GM12878 (cell line): ENCODE measurements around the gene SUMF1. TPM values are rescaled to one million over a fixed set of nuclear protein-coding genes. Genes with fewer than 3 reads are reported as not detected.

Experiments
- ATAC-seq: fragments of 200-7000 bp; cut with Tn5 transposase; 3 replicates; pipeline ENCODE4 v1.9.1; 2020; ENCODE audit warnings: mild to moderate bottlenecking, moderate library complexity
- BruUV-seq: library from RNA; stranded (reverse); fragments of 400-500 nt; replicated peaks from 2 replicates; lab custom pipeline; 2021; lab: Mats Ljungman, UMichigan
- CTCF ChIA-PET: fragments of 300-600 bp; sonication (Branson Sonifier 250); formaldehyde crosslinking; extraction: SDS; loops from one replicate; lab custom pipeline; 2021; ENCODE audit warnings: inconsistent platforms; lab: Yijun Ruan, JAX
- POLR2A ChIA-PET: fragments of 350-600 bp; formaldehyde crosslinking; extraction: SDS; loops from one replicate; lab custom pipeline; 2021; ENCODE audit warnings: inconsistent platforms; lab: Charles Lee
- RAD21 ChIA-PET: fragments of 300-600 bp; sonication (Branson Sonifier 250); formaldehyde crosslinking; loops from one replicate; lab custom pipeline; 2023; ENCODE audit warnings: antibody characterized with exemption; ENCODE audit not compliant: unreplicated experiment; lab: Charles Lee
- SMC1A ChIA-PET: fragments of 300-600 bp; sonication (Branson Sonifier 250); formaldehyde crosslinking; loops from one replicate; lab custom pipeline; 2023; ENCODE audit not compliant: unreplicated experiment, uncharacterized antibody; lab: Charles Lee
- DNase-seq: peaks from one replicate; pipeline ENCODE4 v3.0.0-alpha.2; 2011; ENCODE audit warnings: low read depth, low spot score
- FAIRE-seq: peaks from 3 replicates; lab custom pipeline; 2011; peaks lifted over from hg19 to GRCh38; lab: Jason Lieb, UNC
- H2AFZ ChIP-seq: 2 replicates; pipeline ENCODE4 v1.6.0; 2011; ENCODE audit warnings: low read depth, low read length, control low read depth; ENCODE audit not compliant: control insufficient read depth
- H3K27ac ChIP-seq: 2 replicates; pipeline ENCODE4 v1.5.1; 2011; ENCODE audit warnings: control low read depth; ENCODE audit not compliant: control insufficient read depth, insufficient read depth
- H3K27me3 ChIP-seq, 2 experiments: replicated peaks in 1 of 2; 2 replicates each; pipeline versions ENCODE4 v1.6.0 to v1.6.1; 2011; ENCODE audit warnings: low read length in 1 of 2; ENCODE audit not compliant: control insufficient read depth in 2 of 2, insufficient read depth in 2 of 2
- H3K36me3 ChIP-seq, 2 experiments: 2 replicates each; pipeline ENCODE4 v1.5.1; 2011; ENCODE audit warnings: low read length in 1 of 2; ENCODE audit not compliant: control insufficient read depth in 2 of 2, insufficient read depth in 2 of 2
- H3K4me1 ChIP-seq: 2 replicates; pipeline ENCODE4 v1.6.1; 2011; ENCODE audit warnings: mild to moderate bottlenecking, low read length, moderate library complexity, mixed read lengths; ENCODE audit not compliant: control insufficient read depth, insufficient read depth
- H3K4me2 ChIP-seq: 2 replicates; pipeline ENCODE4 v1.6.0; 2011; ENCODE audit warnings: control low read depth; ENCODE audit not compliant: control insufficient read depth, insufficient read depth
- H3K4me3 ChIP-seq: fragments of 200-600 bp; sonication (generic); 2 replicates; pipeline ENCODE4 v1.5.1; 2016
- H3K79me2 ChIP-seq: 2 replicates; pipeline ENCODE4 v1.6.0; 2011; ENCODE audit warnings: low read length; ENCODE audit not compliant: control insufficient read depth, insufficient read depth
- H3K9ac ChIP-seq: 2 replicates; pipeline ENCODE4 v1.8.0; 2011; ENCODE audit warnings: low read length, control low read depth, mixed read lengths; ENCODE audit not compliant: control insufficient read depth, insufficient read depth
- H3K9me3 ChIP-seq: replicated peaks from 3 replicates; pipeline ENCODE4 v1.5.1; 2011; ENCODE audit warnings: mild to moderate bottlenecking, low read length; ENCODE audit not compliant: control insufficient read depth, insufficient read depth
- H4K20me1 ChIP-seq: 2 replicates; pipeline ENCODE4 v1.6.0; 2011; ENCODE audit not compliant: control insufficient read depth, insufficient read depth
- BACH1 ChIP-seq: fragments of 450-650 bp; IDR thresholded peaks from 2 replicates; pipeline ENCODE4 v1.6.1; 2017; ENCODE audit warnings: mild to moderate bottlenecking, borderline replicate concordance
- FOS ChIP-seq: IDR thresholded peaks from 3 replicates; pipeline ENCODE4 v1.6.1; 2011; ENCODE audit warnings: borderline replicate concordance; ENCODE audit not compliant: insufficient read length; ENCODE audit errors: extremely low read depth
- MEF2A ChIP-seq: IDR thresholded peaks from 2 replicates; pipeline ENCODE4 v1.6.1; 2011; ENCODE audit warnings: low read depth, mild to moderate bottlenecking, low read length, moderate library complexity; ENCODE audit not compliant: insufficient read depth
- NKRF ChIP-seq: fragments of 450-650 bp; conservative IDR thresholded peaks from 2 replicates; pipeline ENCODE4 v1.6.1; 2017; ENCODE audit warnings: mild to moderate bottlenecking, moderate library complexity
- POLR2AphosphoS5 ChIP-seq: IDR thresholded peaks from 2 replicates; pipeline ENCODE4 v1.6.1; 2011; ENCODE audit warnings: mild to moderate bottlenecking, low read length, inconsistent platforms
- WGBS: methylation state at CpG from one replicate; pipeline ENCODE4 v1.1.6; 2016; ENCODE audit warnings: low lambda C conversion rate; ENCODE audit not compliant: insufficient replicate concordance, insufficient coverage; ENCODE audit errors: missing lambda C conversion rate; 5-methylcytosine and 5-hydroxymethylcytosine counted together
- in situ Hi-C: fragments of 300-500 bp; cut with MboI; formaldehyde crosslinking; loops from 9 replicates; pipeline ENCODE4 v1.14.3; 2018; ENCODE audit warnings: mixed read lengths
- intact Hi-C: fragments of 100-400 bp; cut with micrococcal nuclease; formaldehyde crosslinking; loops from one replicate; pipeline ENCODE4 v1.14.2; 2022; ENCODE audit not compliant: unreplicated experiment
- polyA plus RNA-seq, 11 experiments: library from polyadenylated mRNA; depleted of rRNA in 4 of 11; unstranded in 6 of 11; stranded (reverse) in 5 of 11; fragments of >200 nt; fragmentation: Nextera tagmentation in 4 of 11; fragmentation: Illumina TruSeq in 1 of 11; extraction: Ambion mirVana in 4 of 11; extraction: Trizol in 1 of 11; gene quantifications; 1 replicate in 1 of 11; 2 replicates in 10 of 11; pipeline versions ENCODE4 v1.2.1 to v1.2.3, GENCODE V29; 2011 to 2016; ENCODE audit warnings: inconsistent platforms in 2 of 11, missing spikeins in 2 of 11, low read depth in 1 of 11
- total RNA-seq, 4 experiments: library from RNA; depleted of rRNA in 3 of 4; stranded (reverse); fragments of >200 nt in 3 of 4; fragmentation: Illumina TruSeq in 1 of 4; extraction: Trizol in 1 of 4; gene quantifications; 2 replicates each; pipeline versions ENCODE4 v1.2.1 to v1.2.3, GENCODE V29; 2013 to 2021
- TF ChIP-seq, protein P1 (sequence below): fragments of 150-350 bp; IDR thresholded peaks from 2 replicates; pipeline ENCODE4 v1.6.1; 2014; ENCODE audit warnings: mild to moderate bottlenecking, low read depth, low read length

SUMF1 gene
- total and polyA plus RNA-seq, 10 of the 15 experiments (the other 5 are each of a cell fraction or from before 2014, with no cell fraction given), result 3.2 to 14.3 (median 8.5) TPM

GRCh38 chr3:4375911-4376310 lies 91.2 kb downstream of the SUMF1 start:
- 79% methylated on average over 2 of the region's 2 CpGs for WGBS
- TF ChIP-seq, protein P1, sequence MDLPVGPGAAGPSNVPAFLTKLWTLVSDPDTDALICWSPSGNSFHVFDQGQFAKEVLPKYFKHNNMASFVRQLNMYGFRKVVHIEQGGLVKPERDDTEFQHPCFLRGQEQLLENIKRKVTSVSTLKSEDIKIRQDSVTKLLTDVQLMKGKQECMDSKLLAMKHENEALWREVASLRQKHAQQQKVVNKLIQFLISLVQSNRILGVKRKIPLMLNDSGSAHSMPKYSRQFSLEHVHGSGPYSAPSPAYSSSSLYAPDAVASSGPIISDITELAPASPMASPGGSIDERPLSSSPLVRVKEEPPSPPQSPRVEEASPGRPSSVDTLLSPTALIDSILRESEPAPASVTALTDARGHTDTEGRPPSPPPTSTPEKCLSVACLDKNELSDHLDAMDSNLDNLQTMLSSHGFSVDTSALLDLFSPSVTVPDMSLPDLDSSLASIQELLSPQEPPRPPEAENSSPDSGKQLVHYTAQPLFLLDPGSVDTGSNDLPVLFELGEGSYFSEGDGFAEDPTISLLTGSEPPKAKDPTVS, result no peak
- TF ChIP-seq BACH1, result no peak
- TF ChIP-seq POLR2AphosphoS5, result no peak
- no peak for TF ChIP-seq NKRF
- TF ChIP-seq MEF2A, result no peak
- TF ChIP-seq FOS, result no peak
- ATAC-seq, result no peak
- no TSS peak for BruUV-seq
- Histone ChIP-seq H3K4me3 (no peak overlapping the region), H3K36me3 (no peaks in the 10 kb centered on the region), H3K27me3 (no peaks in the 10 kb centered on the region), H3K9me3 (no peaks in the 10 kb centered on the region; the same call in 2 of the 3 replicates), H3K27ac (no peak overlapping the region), H3K4me1 (no peaks in the 10 kb centered on the region), H2AFZ (no peak overlapping the region), H3K79me2 (no peaks in the 10 kb centered on the region), H3K4me2 (no peak overlapping the region), H3K9ac (no peak overlapping the region), H4K20me1 (no peaks in the 10 kb centered on the region)
- in situ Hi-C loops (no loop called here), intact Hi-C loops (no loop called here)
- no peak for DNase-seq
- RAD21 ChIA-PET, result no interaction called here
- POLR2A ChIA-PET, result no interaction called here
- no peak for FAIRE-seq
- CTCF ChIA-PET, result no interaction called here
- SMC1A ChIA-PET, result interaction anchor here (1.4 kb wide), 1 partner anchor 22 kb away, joined by 4 read pairs; no protein-coding TSS in a partner anchor
